Panc1 (cell line): Measurements from ENCODE around the gene PINLYP.
"Not testable (repeated sequence)": the region's sequence is repeated elsewhere in the genome, so short reads cannot be mapped to it uniquely, and the experiment has no call there.

Source experiments
- CTCF ChIP-seq: fragments of 450-650 bp; IDR thresholded peaks from 2 replicates; pipeline ENCODE4 v1.5.1; 2017; ENCODE audit warnings: mild to moderate bottlenecking
- POLR2AphosphoS5 ChIP-seq: IDR thresholded peaks from 2 replicates; pipeline ENCODE4 v1.6.1; 2012; ENCODE audit warnings: mild to moderate bottlenecking, low read depth, low read length, moderate library complexity
- SIN3A ChIP-seq: IDR thresholded peaks from 2 replicates; pipeline ENCODE4 v1.6.1; 2012; ENCODE audit warnings: low read depth, mild to moderate bottlenecking, low read length, moderate library complexity, borderline replicate concordance; ENCODE audit not compliant: insufficient read depth
- TCF7L2 ChIP-seq: IDR thresholded peaks from 2 replicates; pipeline ENCODE4 v1.6.1; 2011; ENCODE audit warnings: mild to moderate bottlenecking, low read depth, low read length, inconsistent platforms

GRCh38 chr19:43547926-43548325 lies 27.7 kb upstream of the PINLYP start:
- not testable (repeated sequence) for TF ChIP-seq POLR2AphosphoS5, CTCF, SIN3A, TCF7L2
